Epithelial cell of proximal tubule (primary cell): ENCODE measurements around the gene PLEKHS1. TPM values are rescaled to one million over a fixed set of nuclear protein-coding genes. Genes with fewer than 3 reads are reported as not detected.

Experiments used
- DNase-seq: peaks from one replicate; pipeline ENCODE4 v3.0.0-alpha.2; 2011; ENCODE audit warnings: low read depth
- H3K4me3 ChIP-seq: 2 replicates; pipeline ENCODE4 v1.5.1; 2011; ENCODE audit warnings: low read depth, mild to moderate bottlenecking, low read length
- CTCF ChIP-seq: conservative IDR thresholded peaks from 2 replicates; pipeline ENCODE4 v1.5.1; 2012; ENCODE audit warnings: low read depth, mild to moderate bottlenecking, low read length
- total RNA-seq: library from RNA; depleted of rRNA; stranded (reverse); fragments of >200 nt; gene quantifications from 2 replicates; pipeline ENCODE4 v1.2.3, GENCODE V29; 2015

Gene PLEKHS1
- total RNA-seq, 1 donor from 2014 or later = not detected

GRCh38 chr10:113739577-113739976 is 11.9 kb upstream of the PLEKHS1 start:
- DNase-seq = no peak
- H3K4me3 ChIP-seq = no peak overlapping the region
- no peak for TF ChIP-seq CTCF

- no peak for DNase-seq
- H3K4me3 ChIP-seq = no peak overlapping the region
- no peak for TF ChIP-seq CTCF
Measured at GRCh38 chr10:113740850-113741249, 10.6 kb upstream of the PLEKHS1 start.

GRCh38 chr10:113742466-113742865 is 9.0 kb upstream of the PLEKHS1 start:
- TF ChIP-seq CTCF = no peak
- no peak for DNase-seq

GRCh38 chr10:113743594-113743993 is 7.9 kb upstream of the PLEKHS1 start:
- DNase-seq = no peak
- no peak overlapping the region for H3K4me3 ChIP-seq
- TF ChIP-seq CTCF = no peak

More at GRCh38 chr10:113742466-113742865, 9.0 kb upstream of the PLEKHS1 start:
- H3K4me3 ChIP-seq = no peak overlapping the region

- H3K4me3 ChIP-seq = no peak overlapping the region
- TF ChIP-seq CTCF = no peak
- no peak for DNase-seq
Measured at GRCh38 chr10:113745374-113745773, 6.1 kb upstream of the PLEKHS1 start.

GRCh38 chr10:113746217-113746957 is 5.1 kb upstream of the PLEKHS1 start:
- DNase-seq = no peak
- no peak overlapping the region for H3K4me3 ChIP-seq
- no peak for TF ChIP-seq CTCF

GRCh38 chr10:113752553-113752952 is 1.1 kb downstream of the PLEKHS1 start:
- TF ChIP-seq CTCF = no peak
- no peak for DNase-seq
- no peak overlapping the region for H3K4me3 ChIP-seq
